K562 (cell line): ENCODE results near the gene CHAF1A. TPM values are rescaled to one million over a fixed set of nuclear protein-coding genes. Genes with fewer than 3 reads are reported as not detected.

Experiments
- ARID1B ChIP-seq: fragments of 450-650 bp; IDR thresholded peaks from 2 replicates; pipeline ENCODE4 v1.6.1; 2016; ENCODE audit warnings: antibody characterized with exemption, mild to moderate bottlenecking, inconsistent platforms
- CLOCK ChIP-seq: fragments of 250-450 bp; sonication (Bioruptor Pico); IDR thresholded peaks from 2 replicates; pipeline ENCODE4 v1.4.0; 2020; ENCODE audit warnings: mild to moderate bottlenecking, moderate library complexity, borderline replicate concordance
- CREM ChIP-seq: IDR thresholded peaks from 2 replicates; pipeline ENCODE4 v1.6.1; 2014; ENCODE audit warnings: antibody characterized with exemption, low read depth
- ESRRB ChIP-seq: fragments of 250-450 bp; sonication (Bioruptor Pico); IDR thresholded peaks from 2 replicates; pipeline ENCODE4 v1.5.0; 2020; ENCODE audit warnings: mild to moderate bottlenecking, moderate library complexity, borderline replicate concordance
- HIVEP1 ChIP-seq: fragments of 250-450 bp; sonication (Bioruptor Pico); IDR thresholded peaks from 2 replicates; pipeline ENCODE4 v1.4.0; 2020; ENCODE audit warnings: mild to moderate bottlenecking
- IRF9 ChIP-seq: fragments of 450-650 bp; IDR thresholded peaks from 2 replicates; pipeline ENCODE4 v1.6.1; 2016; ENCODE audit warnings: missing biosample characterization, missing genetic modification characterization
- MIER1 ChIP-seq: fragments of 450-650 bp; IDR thresholded peaks from 2 replicates; pipeline ENCODE4 v1.6.1; 2016; ENCODE audit warnings: antibody characterized with exemption, mild to moderate bottlenecking, low read depth
- NR3C1 ChIP-seq: sonication (generic); formaldehyde crosslinking; IDR thresholded peaks from 2 replicates; pipeline ENCODE4 v1.8.1; 2022; ENCODE audit warnings: missing genetic modification reagents
- RBM34 ChIP-seq: fragments of 200-400 bp; formaldehyde crosslinking; IDR thresholded peaks from 2 replicates; pipeline ENCODE4 v1.6.1; 2018; ENCODE audit warnings: low read length, borderline replicate concordance; ENCODE audit not compliant: insufficient read depth
- SAFB ChIP-seq: fragments of 200-400 bp; formaldehyde crosslinking; IDR thresholded peaks from 2 replicates; pipeline ENCODE4 v1.6.1; 2017; ENCODE audit warnings: low read depth, low read length, borderline replicate concordance
- SFPQ ChIP-seq: fragments of 200-400 bp; formaldehyde crosslinking; IDR thresholded peaks from 2 replicates; pipeline ENCODE4 v1.6.1; 2017; ENCODE audit warnings: mild to moderate bottlenecking, low read depth, low read length, moderate library complexity
- SNIP1 ChIP-seq: fragments of 450-650 bp; IDR thresholded peaks from 2 replicates; pipeline ENCODE4 v1.7.1; 2017; ENCODE audit warnings: low read depth, mild to moderate bottlenecking
- TFAM ChIP-seq: fragments of 250-450 bp; sonication (Bioruptor Pico); conservative IDR thresholded peaks from 2 replicates; pipeline ENCODE4 v1.5.0; 2021; ENCODE audit warnings: mild to moderate bottlenecking, moderate library complexity
- U2AF2 ChIP-seq: fragments of 200-400 bp; formaldehyde crosslinking; optimal IDR thresholded peaks from 2 replicates; pipeline ENCODE3; 2017; ENCODE audit warnings: low read depth, mild to moderate bottlenecking, low read length
- ZNF143 ChIP-seq: sonication (generic); formaldehyde crosslinking; IDR thresholded peaks from 2 replicates; pipeline ENCODE4 v1.9.0; 2022; ENCODE audit warnings: mild to moderate bottlenecking, missing genetic modification reagents
- ZNF23 ChIP-seq: fragments of 250-450 bp; sonication (Bioruptor Pico); IDR thresholded peaks from 2 replicates; pipeline ENCODE4 v1.4.0; 2020; ENCODE audit warnings: mild to moderate bottlenecking
- ZNF253 ChIP-seq: fragments of 250-450 bp; sonication (Bioruptor Pico); conservative IDR thresholded peaks from 2 replicates; pipeline ENCODE4 v1.6.1; 2021; ENCODE audit warnings: mild to moderate bottlenecking
- ZNF3 ChIP-seq: fragments of 250-450 bp; sonication (Bioruptor Pico); IDR thresholded peaks from 2 replicates; pipeline ENCODE4 v1.5.0; 2021; ENCODE audit warnings: mild to moderate bottlenecking, moderate library complexity
- polyA plus RNA-seq, 8 experiments: library from polyadenylated mRNA; depleted of rRNA in 4 of 8; stranded (reverse) in 5 of 8; unstranded in 3 of 8; fragments of >200 nt; fragmentation: Nextera tagmentation in 2 of 8; fragmentation: Illumina TruSeq in 1 of 8; extraction: Ambion mirVana in 2 of 8; extraction: Trizol in 1 of 8; gene quantifications; 2 replicates each; pipeline versions ENCODE4 v1.2.1 to v1.2.3, GENCODE V29; 2011 to 2014; ENCODE audit warnings: inconsistent platforms in 1 of 8, missing spikeins in 1 of 8
- total RNA-seq, 7 experiments: library from RNA; depleted of rRNA in 6 of 7; stranded (reverse); fragments of >200 nt in 6 of 7; fragmentation: Illumina TruSeq in 2 of 7; extraction: Trizol in 2 of 7; gene quantifications; 2 replicates each; pipeline versions ENCODE4 v1.2.1 to v1.2.3, GENCODE V29; 2011 to 2021; ENCODE audit warnings: low replicate concordance in 1 of 7

The CHAF1A gene
- total and polyA plus RNA-seq, 9 of the 15 experiments (the other 6 are each of a cell fraction or from before 2014, with no cell fraction given) = 1.6 to 86.9 (median 45.2) TPM

GRCh38 chr19:4402171-4403004 is at the start of gene CHAF1A (continued):
- TF ChIP-seq IRF9 (tag) (no peak), ZNF3 (CRISPR knock-in tag) (no peak), CLOCK (CRISPR knock-in tag) (no peak), SFPQ (no peak), CREM (peak; percentile 97), MIER1 (no peak), SAFB (no peak), ZNF23 (CRISPR knock-in tag) (no peak), HIVEP1 (CRISPR knock-in tag) (no peak), ARID1B (no peak), ZNF253 (no peak), ESRRB (CRISPR knock-in tag) (no peak), TFAM (CRISPR knock-in tag) (no peak), U2AF2 (no peak), NR3C1 (CRISPR knock-in tag) (no peak), SNIP1 (no peak), ZNF143 (no peak), RBM34 (no peak)
